H1 (cell line): ENCODE measurements around the gene ZNF823. TPM values are rescaled to one million over a fixed set of nuclear protein-coding genes. Genes with fewer than 3 reads are reported as not detected.

Experiments used
- CTCF ChIA-PET: fragments of 300-600 bp; sonication (Branson Sonifier 250); formaldehyde crosslinking; loops from one replicate; lab custom pipeline; 2021; ENCODE audit not compliant: partially characterized antibody; lab: Charles Lee
- POLR2A ChIA-PET: fragments of 300-600 bp; sonication (Branson Sonifier 250); formaldehyde crosslinking; loops from one replicate; lab custom pipeline; 2021; ENCODE audit warnings: inconsistent platforms; ENCODE audit not compliant: partially characterized antibody; lab: Charles Lee
- DNase-seq, 2 experiments: peaks; one replicate each; pipeline versions ENCODE4 v3.0.0 to v3.0.0-alpha.2; 2010 to 2022; ENCODE audit warnings: low spot score in 2 of 2, low read depth in 1 of 2, mixed read lengths in 1 of 2
- FAIRE-seq: peaks from 2 replicates; lab custom pipeline; 2011; peaks lifted over from hg19 to GRCh38; lab: Jason Lieb, UNC
- H2AFZ ChIP-seq: 2 replicates; pipeline ENCODE4 v1.8.1; 2012; ENCODE audit warnings: low read length, inconsistent platforms
- H2AK5ac ChIP-seq: 2 replicates; pipeline ENCODE4 v1.6.1; 2013; ENCODE audit warnings: low read depth, low read length
- H2BK120ac ChIP-seq: replicated peaks from 2 replicates; pipeline ENCODE3; 2013; ENCODE audit warnings: low read depth, low read length, inconsistent platforms
- H2BK12ac ChIP-seq: 2 replicates; pipeline ENCODE4 v1.6.1; 2013; ENCODE audit warnings: low read depth, low read length
- H2BK15ac ChIP-seq: 2 replicates; pipeline ENCODE4 v1.6.1; 2013; ENCODE audit warnings: low read length
- H2BK20ac ChIP-seq: 2 replicates; pipeline ENCODE4 v1.6.1; 2013; ENCODE audit warnings: low read length
- H2BK5ac ChIP-seq: 2 replicates; pipeline ENCODE4 v1.6.1; 2013; ENCODE audit warnings: low read depth, low read length
- H3K14ac ChIP-seq: 2 replicates; pipeline ENCODE4 v1.6.1; 2013; ENCODE audit warnings: inconsistent platforms; ENCODE audit not compliant: insufficient read length
- H3K18ac ChIP-seq: 2 replicates; pipeline ENCODE4 v1.6.1; 2013; ENCODE audit warnings: low read length; ENCODE audit errors: extremely low read depth
- H3K23ac ChIP-seq: 2 replicates; pipeline ENCODE4 v1.6.1; 2013; ENCODE audit warnings: inconsistent platforms; ENCODE audit not compliant: insufficient read length
- H3K23me2 ChIP-seq: 2 replicates; pipeline ENCODE4 v1.6.1; 2013; ENCODE audit warnings: low read depth, low read length
- H3K27ac ChIP-seq: 2 replicates; pipeline ENCODE4 v1.6.1; 2011; ENCODE audit warnings: low read depth, low read length, inconsistent platforms
- H3K27me3 ChIP-seq, 4 experiments: replicated peaks in 1 of 4; 1 replicate in 1 of 4; 2 replicates in 3 of 4; pipeline versions ENCODE4 v1.6.1 to v1.8.1; 2011 to 2013; ENCODE audit warnings: low read length in 3 of 4, mild to moderate bottlenecking in 3 of 4, inconsistent platforms in 2 of 4, mixed read lengths in 2 of 4, moderate library complexity in 1 of 4; ENCODE audit not compliant: control insufficient read depth in 3 of 4, insufficient read depth in 3 of 4; ENCODE audit errors: extremely low read depth in 1 of 4
- H3K36me3 ChIP-seq, 4 experiments: 2 replicates each; pipeline versions ENCODE4 v1.6.1 to v1.8.1; 2011 to 2013; ENCODE audit warnings: mild to moderate bottlenecking in 4 of 4, low read length in 3 of 4, moderate library complexity in 2 of 4, control low read depth in 1 of 4, inconsistent platforms in 1 of 4; ENCODE audit not compliant: insufficient read depth in 4 of 4, control insufficient read depth in 2 of 4
- H3K4ac ChIP-seq: replicated peaks from 2 replicates; pipeline ENCODE3; 2013; ENCODE audit warnings: low read length, low read depth, mixed read lengths, inconsistent platforms; ENCODE audit not compliant: insufficient read length
- H3K4me1 ChIP-seq, 4 experiments: replicated peaks in 1 of 4; 1 replicate in 1 of 4; 2 replicates in 3 of 4; pipeline versions ENCODE4 v1.6.1 to v1.8.1; 2011 to 2013; ENCODE audit warnings: low read length in 3 of 4, inconsistent platforms in 2 of 4, mixed read lengths in 1 of 4; ENCODE audit not compliant: insufficient read depth in 4 of 4, control insufficient read depth in 3 of 4
- H3K4me2 ChIP-seq, 2 experiments: 2 replicates each; pipeline versions ENCODE4 v1.6.1 to v1.8.1; 2011 to 2013; ENCODE audit warnings: low read depth in 2 of 2, low read length in 2 of 2, control low read depth in 1 of 2, inconsistent platforms in 1 of 2, mild to moderate bottlenecking in 1 of 2; ENCODE audit not compliant: insufficient read depth in 1 of 2
- H3K4me3 ChIP-seq, 4 experiments: fragments of 200-600, 300-600 bp in 1 of 4; sonication (generic), shearing (Covaris generic), sonication (Bioruptor Twin) in 1 of 4; 2 replicates each; pipeline versions ENCODE4 v1.5.1 to v1.8.1; 2011 to 2016; ENCODE audit warnings: low read length in 4 of 4, low read depth in 3 of 4, control low read depth in 2 of 4, inconsistent platforms in 2 of 4, mild to moderate bottlenecking in 2 of 4, mixed read lengths in 1 of 4, moderate library complexity in 1 of 4; ENCODE audit not compliant: insufficient read depth in 2 of 4; ENCODE audit errors: extremely low read depth in 1 of 4
- H3K56ac ChIP-seq: replicated peaks from 2 replicates; pipeline ENCODE3; 2013; ENCODE audit warnings: low read depth, mild to moderate bottlenecking, mixed read lengths, low read length, inconsistent platforms; ENCODE audit not compliant: insufficient read length
- H3K79me1 ChIP-seq: 2 replicates; pipeline ENCODE4 v1.6.1; 2013; ENCODE audit warnings: low read depth, low read length, control low read depth
- H3K79me2 ChIP-seq, 2 experiments: 2 replicates each; pipeline versions ENCODE4 v1.6.1 to v1.8.1; 2012 to 2013; ENCODE audit warnings: low read length in 2 of 2, mild to moderate bottlenecking in 2 of 2, inconsistent platforms in 1 of 2; ENCODE audit not compliant: insufficient read depth in 2 of 2, control insufficient read depth in 1 of 2
- H3K9ac ChIP-seq, 4 experiments: replicated peaks in 1 of 4; 1 replicate in 1 of 4; 2 replicates in 3 of 4; pipeline versions ENCODE4 v1.6.1 to v1.8.1; 2011 to 2013; ENCODE audit warnings: low read depth in 3 of 4, low read length in 3 of 4, control low read depth in 2 of 4, mild to moderate bottlenecking in 2 of 4, moderate library complexity in 2 of 4, inconsistent platforms in 1 of 4; ENCODE audit errors: extremely low read depth in 1 of 4
- H3K9me3 ChIP-seq, 2 experiments: 2 replicates each; pipeline versions ENCODE4 v1.6.1 to v1.8.1; 2012 to 2013; ENCODE audit warnings: mild to moderate bottlenecking in 2 of 2, moderate library complexity in 2 of 2, control low read depth in 1 of 2, inconsistent platforms in 1 of 2, low read depth in 1 of 2, low read length in 1 of 2, mixed read lengths in 1 of 2; ENCODE audit not compliant: insufficient read depth in 2 of 2
- H4K20me1 ChIP-seq, 2 experiments: replicated peaks in 1 of 2; 2 replicates each; pipeline versions ENCODE3 to v1.8.1; 2011 to 2013; ENCODE audit warnings: inconsistent platforms in 2 of 2, low read length in 2 of 2, mild to moderate bottlenecking in 1 of 2; ENCODE audit not compliant: insufficient read depth in 2 of 2, control insufficient read depth in 1 of 2
- H4K5ac ChIP-seq: 2 replicates; pipeline ENCODE4 v1.6.1; 2013; ENCODE audit warnings: low read length, low read depth, mixed read lengths, inconsistent platforms; ENCODE audit not compliant: insufficient read length
- H4K8ac ChIP-seq: 2 replicates; pipeline ENCODE4 v1.8.0; 2013; ENCODE audit warnings: mild to moderate bottlenecking, moderate library complexity, low read length, inconsistent platforms; ENCODE audit not compliant: insufficient read depth; ENCODE audit errors: extremely low read depth
- H4K91ac ChIP-seq: replicated peaks from 2 replicates; pipeline ENCODE3; 2013; ENCODE audit warnings: low read length, mixed read lengths, inconsistent platforms; ENCODE audit not compliant: insufficient read length
- ASH2L ChIP-seq: fragments of 200-600, 300-600 bp; sonication (generic); IDR thresholded peaks from one replicate; pipeline ENCODE4 v1.7.1; 2017; ENCODE audit warnings: low read length
- ATF2 ChIP-seq: IDR thresholded peaks from 2 replicates; pipeline ENCODE4 v1.6.1; 2012; ENCODE audit warnings: low read length, inconsistent platforms
- CEBPB ChIP-seq: IDR thresholded peaks from 2 replicates; pipeline ENCODE4 v1.6.1; 2012; ENCODE audit warnings: low read depth, low read length
- KDM1A ChIP-seq: fragments of 200-600, 300-600 bp; sonication (generic); IDR thresholded peaks from 2 replicates; pipeline ENCODE4 v1.7.1; 2016; ENCODE audit warnings: mild to moderate bottlenecking, low read length, borderline replicate concordance
- KDM4A ChIP-seq: IDR thresholded peaks from one replicate; pipeline ENCODE4 v1.7.1; 2012; ENCODE audit warnings: low read depth, mild to moderate bottlenecking, moderate library complexity, low read length, inconsistent platforms; ENCODE audit not compliant: severe bottlenecking
- KDM5A ChIP-seq: fragments of 200-600 bp; IDR thresholded peaks from 2 replicates; pipeline ENCODE4 v1.7.1; 2012; ENCODE audit warnings: mild to moderate bottlenecking, low read length, inconsistent platforms, mixed read lengths
- POLR2AphosphoS5 ChIP-seq: IDR thresholded peaks from 2 replicates; pipeline ENCODE4 v1.6.1; 2011; ENCODE audit warnings: low read depth, low read length
- TAF1 ChIP-seq: IDR thresholded peaks from 2 replicates; pipeline ENCODE4 v1.6.1; 2011; ENCODE audit warnings: mild to moderate bottlenecking, low read depth, low read length
- WGBS, 2 experiments: shearing (Covaris generic) in 1 of 2; methylation state at CpG; one replicate each; pipeline versions ENCODE4 v1.1.6 to v1.1.7; 2013 to 2015; ENCODE audit warnings: low lambda C conversion rate in 2 of 2, mixed read lengths in 2 of 2, inconsistent platforms in 1 of 2, low coverage in 1 of 2, missing lambda C conversion rate in 1 of 2; ENCODE audit not compliant: insufficient replicate concordance in 2 of 2, insufficient coverage in 1 of 2, insufficient read length in 1 of 2; ENCODE audit errors: extremely low coverage in 1 of 2, missing lambda C conversion rate in 1 of 2; 5-methylcytosine and 5-hydroxymethylcytosine counted together
- polyA plus RNA-seq, 7 experiments: library from polyadenylated mRNA; depleted of rRNA in 3 of 7; stranded (reverse) in 5 of 7; unstranded in 2 of 7; fragments of >200 nt in 5 of 7; fragments of 200-250 nt in 2 of 7; gene quantifications; 1 replicate in 5 of 7; 2 replicates in 1 of 7; 4 replicates in 1 of 7; pipeline versions ENCODE4 v1.2.1 to v1.2.3, GENCODE V29; 2011 to 2013; ENCODE audit warnings: missing spikeins in 2 of 7, mixed read lengths in 2 of 7
- total RNA-seq: library from RNA; stranded (reverse); fragmentation: NEBNext Ultra II Directional; extraction: Animal tissue kit (Norgen Biotek cat#: 25700); gene quantifications from 2 replicates; pipeline ENCODE4 v1.2.1, GENCODE V29; 2021

ZNF823 gene
- total and polyA plus RNA-seq, 2 of the 8 experiments (the other 6 are each of a cell fraction or from before 2014, with no cell fraction given), result 0.73 to 2.4 TPM

DNA sequence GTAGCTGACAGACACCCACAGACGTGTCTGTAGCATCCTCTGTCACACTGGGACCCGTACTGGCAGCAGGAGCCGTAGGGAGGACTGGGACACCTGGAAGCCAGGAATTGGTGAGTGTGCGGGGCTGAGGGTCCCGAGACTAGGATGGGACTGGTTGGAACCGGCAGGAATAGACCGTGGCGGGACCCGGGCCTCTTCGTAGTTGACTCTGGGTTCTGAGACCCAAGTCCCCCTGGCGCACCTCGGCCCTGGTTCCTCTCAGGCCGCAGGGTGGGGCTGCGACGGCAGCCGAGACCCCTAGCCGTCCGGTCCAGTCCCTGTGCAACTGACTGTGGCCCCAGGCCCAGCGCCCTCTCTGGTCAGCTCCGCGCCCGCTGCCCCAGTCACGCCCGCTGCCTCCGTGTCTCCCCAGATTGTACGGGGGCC lies 64.7 kb downstream of the ZNF823 start:
- H4K5ac ChIP-seq, result no peak overlapping the region
- H3K4me3 ChIP-seq, result peak overlapping the region; percentile 46 to 72 (median 68)
- H3K18ac ChIP-seq, result no peak overlapping the region
- peak overlapping the region; percentile 28; the same call in 1 of the 2 replicates for H2AFZ ChIP-seq
- peaks cover 5% of the 10 kb centered on the region for H3K23me2 ChIP-seq
- H4K20me1 ChIP-seq, result no peaks in the 10 kb centered on the region
- no peak overlapping the region for H3K27ac ChIP-seq
- H2AK5ac ChIP-seq, result no peak overlapping the region
- no peak overlapping the region for H3K56ac ChIP-seq
- H3K4me2 ChIP-seq, result peak overlapping the region; percentile 73 to 99
- H3K9ac ChIP-seq, result 0 out of 7 replicates have a peak overlapping the region, but pooled peaks of 1 of the 4 experiments have one; percentile 5
- 12% methylated on average over 23 of the region's 26 CpGs; no CpG with 5 or more reads in 1 of the 2 experiments for WGBS, 2 experiments
- peak overlapping the region; percentile 88; the same call in 1 of the 2 replicates for H4K8ac ChIP-seq
- no peaks in the 10 kb centered on the region for H3K79me2 ChIP-seq
- POLR2A ChIA-PET, result interaction anchor here (0.6 to 1.3 kb wide), 4 partner anchors 18 to 140 kb away, joined by 3 to 5 read pairs (median 3); partner anchors contain the start of genes ZNF440 and ZNF823
- no peak overlapping the region for H4K91ac ChIP-seq
- no peak overlapping the region for H3K14ac ChIP-seq
- H3K79me1 ChIP-seq, result no peaks in the 10 kb centered on the region
- H2BK120ac ChIP-seq, result no peak overlapping the region
- H3K4ac ChIP-seq, result no peak overlapping the region
- CTCF ChIA-PET, result interaction anchor here (0.6 to 2.1 kb wide), 14 partner anchors 9 to 416 kb away, joined by 3 to 6 read pairs (median 4); no protein-coding TSS in a partner anchor
- H2BK15ac ChIP-seq, result no peak overlapping the region
- no peak overlapping the region for H2BK5ac ChIP-seq
- H2BK12ac ChIP-seq, result no peak overlapping the region
- H3K9me3 ChIP-seq, result peaks cover 4 to 14% of the 10 kb centered on the region in 2 experiments; a peak in 2 of 4 replicates
- H3K27me3 ChIP-seq, result peaks cover 0 to 3% (median 1%) of the 10 kb centered on the region in 4 experiments; a peak in 1 of 7 replicates
- H2BK20ac ChIP-seq, result no peak overlapping the region
- FAIRE-seq, result no peak
- peak in 1 of 2 experiments; percentile 78 for DNase-seq
- H3K23ac ChIP-seq, result no peak overlapping the region
- peaks cover 0 to 3% (median 0%) of the 10 kb centered on the region in 4 experiments; a peak in 2 of 7 replicates for H3K4me1 ChIP-seq
- peaks cover 0 to 6% (median 0%) of the 10 kb centered on the region in 4 experiments; a peak in 1 of 8 replicates for H3K36me3 ChIP-seq
- TF ChIP-seq ATF2 (no peak), CEBPB (no peak), KDM4A (peak; percentile 71), KDM5A (no peak), KDM1A (peak; percentile 64), ASH2L (peak; percentile 25), POLR2AphosphoS5 (no peak), TAF1 (0 out of 2 replicates have a peak, but pooled peaks have one; percentile 11)
